WTC11 (cell line): ENCODE results near the gene HAUS5. TPM values are rescaled to one million over a fixed set of nuclear protein-coding genes. Genes with fewer than 3 reads are reported as not detected.

Experiments
- ATAC-seq: fragments of 200-7000 bp; cut with Tn5 transposase; 2 replicates; pipeline ENCODE4 v1.10.0; 2021; ENCODE audit warnings: mild to moderate bottlenecking, moderate library complexity
- CTCF ChIA-PET: fragments of 300-600 bp; sonication (Branson Sonifier 250); formaldehyde crosslinking; loops from one replicate; lab custom pipeline; 2021; ENCODE audit warnings: antibody characterized with exemption; lab: Charles Lee
- POLR2A ChIA-PET: fragments of 350-600 bp; sonication (Branson Sonifier 250); formaldehyde crosslinking; loops from one replicate; lab custom pipeline; 2021; ENCODE audit warnings: antibody characterized with exemption; lab: Charles Lee
- DNase-seq: peaks from one replicate; pipeline ENCODE4 v3.0.0; 2021; ENCODE audit warnings: low spot score
- H3K27ac Mint-ChIP-seq: 2 replicates; pipeline ENCODE4 v1.8.0; 2021; ENCODE audit warnings: mixed read lengths
- H3K27me3 Mint-ChIP-seq: 2 replicates; pipeline ENCODE4 v1.8.0; 2021; ENCODE audit warnings: low read depth, mild to moderate bottlenecking, moderate library complexity, mixed read lengths
- H3K36me3 Mint-ChIP-seq: 2 replicates; pipeline ENCODE4 v1.8.0; 2021; ENCODE audit warnings: mixed read lengths
- H3K4me1 Mint-ChIP-seq: 2 replicates; pipeline ENCODE4 v1.8.0; 2022; ENCODE audit warnings: mixed read lengths
- H3K4me3 Mint-ChIP-seq: 2 replicates; pipeline ENCODE4 v1.8.0; 2021; ENCODE audit warnings: mild to moderate bottlenecking, moderate library complexity, mixed read lengths
- H3K9me3 Mint-ChIP-seq: 2 replicates; pipeline ENCODE4 v1.8.0; 2021; ENCODE audit warnings: mixed read lengths
- AFF4 ChIP-seq: sonication (generic); formaldehyde crosslinking; IDR thresholded peaks from 2 replicates; pipeline ENCODE4 v1.8.1; 2023; ENCODE audit warnings: mild to moderate bottlenecking, missing genetic modification reagents, borderline replicate concordance
- ARID4B ChIP-seq: sonication (generic); formaldehyde crosslinking; IDR thresholded peaks from 2 replicates; pipeline ENCODE4 v1.8.0; 2023; ENCODE audit warnings: missing genetic modification reagents, mild to moderate bottlenecking, borderline replicate concordance
- ATF2 ChIP-seq: sonication (generic); formaldehyde crosslinking; IDR thresholded peaks from 2 replicates; pipeline ENCODE4 v1.8.1; 2022; ENCODE audit warnings: low read depth, missing genetic modification reagents, borderline replicate concordance
- CTCF ChIP-seq: fragments of 200-600 bp; IDR thresholded peaks from 2 replicates; pipeline ENCODE4 v1.8.0; 2022; ENCODE audit warnings: antibody characterized with exemption
- E2F5 ChIP-seq: sonication (generic); formaldehyde crosslinking; IDR thresholded peaks from 2 replicates; pipeline ENCODE4 v1.8.1; 2022; ENCODE audit warnings: mild to moderate bottlenecking, moderate library complexity, missing genetic modification reagents
- ERG ChIP-seq: fragments of 250-450 bp; sonication (Bioruptor Pico); IDR thresholded peaks from 2 replicates; pipeline ENCODE4 v1.8.0; 2021; ENCODE audit warnings: mild to moderate bottlenecking
- ETV6 ChIP-seq: sonication (generic); formaldehyde crosslinking; IDR thresholded peaks from 2 replicates; pipeline ENCODE4 v1.8.1; 2022; ENCODE audit warnings: mild to moderate bottlenecking, missing genetic modification reagents
- FOXJ3 ChIP-seq: sonication (generic); formaldehyde crosslinking; IDR thresholded peaks from 2 replicates; pipeline ENCODE4 v1.9.0; 2021; ENCODE audit warnings: missing genetic modification reagents, mild to moderate bottlenecking, borderline replicate concordance
- HMGXB4 ChIP-seq: sonication (generic); formaldehyde crosslinking; IDR thresholded peaks from 2 replicates; pipeline ENCODE4 v1.8.1; 2023; ENCODE audit warnings: mild to moderate bottlenecking, moderate library complexity, missing genetic modification reagents
- JUN ChIP-seq: sonication (generic); formaldehyde crosslinking; IDR thresholded peaks from 2 replicates; pipeline ENCODE4 v1.8.0; 2023; ENCODE audit warnings: mild to moderate bottlenecking, missing genetic modification reagents
- PRDM15 ChIP-seq: sonication (generic); formaldehyde crosslinking; IDR thresholded peaks from 2 replicates; pipeline ENCODE4 v1.8.0; 2022; ENCODE audit warnings: missing genetic modification reagents
- ZBTB21 ChIP-seq: sonication (generic); formaldehyde crosslinking; IDR thresholded peaks from 2 replicates; pipeline ENCODE4 v1.8.1; 2023; ENCODE audit warnings: mild to moderate bottlenecking, missing genetic modification reagents, borderline replicate concordance
- ZNF423 ChIP-seq: fragments of 250-450 bp; sonication (Bioruptor Pico); IDR thresholded peaks from 2 replicates; pipeline ENCODE4 v2.1.2; 2022; ENCODE audit warnings: mild to moderate bottlenecking, moderate library complexity
- total RNA-seq: library from RNA; stranded (reverse); gene quantifications from 3 replicates; pipeline ENCODE4 v1.2.3, GENCODE V29; 2021

HAUS5 gene
- total RNA-seq, 1 experiment from 2014 or later, result 25.4 TPM

- Mint-ChIP-seq H3K9me3 (no peaks in the 10 kb centered on the region), H3K4me1 (peaks cover 23% of the 10 kb centered on the region), H3K4me3 (no peak overlapping the region), H3K27ac (peak overlapping the region; percentile 1; the same call in 1 of the 2 replicates), H3K36me3 (peaks cover 18% of the 10 kb centered on the region), H3K27me3 (no peaks in the 10 kb centered on the region)
- TF ChIP-seq ETV6 (CRISPR knock-in tag) (no peak), AFF4 (no peak), ERG (CRISPR knock-in tag) (no peak), PRDM15 (CRISPR knock-in tag) (no peak), FOXJ3 (CRISPR knock-in tag) (no peak), ZNF423 (CRISPR knock-in tag) (no peak)
- no peak for ATAC-seq
- no peak for DNase-seq
- CTCF ChIA-PET, result no interaction called here
- POLR2A ChIA-PET, result interaction anchor here (0.5 to 0.7 kb wide), 3 partner anchors 16 to 262 kb away, joined by 4 to 7 read pairs (median 5); no protein-coding TSS in a partner anchor
Observed at GRCh38 chr19:35639321-35639639, 26.7 kb downstream of the HAUS5 start.

- no peaks in the 10 kb centered on the region for H3K9me3 Mint-ChIP-seq
- DNase-seq (no peak), ATAC-seq (no peak)
- ChIA-PET POLR2A (interaction anchor here (0.6 kb wide), 1 partner anchor 262 kb away, joined by 7 read pairs; no protein-coding TSS in a partner anchor), CTCF (no interaction called here)
- H3K27me3 Mint-ChIP-seq, result no peaks in the 10 kb centered on the region
- peaks cover 23% of the 10 kb centered on the region for H3K4me1 Mint-ChIP-seq
- no peak overlapping the region for H3K4me3 Mint-ChIP-seq
- peaks cover 18% of the 10 kb centered on the region for H3K36me3 Mint-ChIP-seq
- 0 out of 2 replicates have a peak overlapping the region, but pooled peaks have one; percentile 1 for H3K27ac Mint-ChIP-seq
- no peak for TF ChIP-seq HMGXB4 (CRISPR knock-in tag)
- no peak for TF ChIP-seq JUN (CRISPR knock-in tag)
- TF ChIP-seq ARID4B (CRISPR knock-in tag), result no peak
- TF ChIP-seq ZBTB21 (CRISPR knock-in tag), result no peak
- TF ChIP-seq E2F5 (CRISPR knock-in tag), result no peak
- no peak for TF ChIP-seq CTCF
- TF ChIP-seq ATF2, result no peak
Observed at GRCh38 chr19:35639863-35640262, 27.3 kb downstream of the HAUS5 start.
